Endodermal cell (in vitro differentiated cells): ENCODE measurements around the gene TMEM121. TPM values are rescaled to one million over a fixed set of nuclear protein-coding genes. Genes with fewer than 3 reads are reported as not detected.

Source experiments
- DNase-seq: peaks from one replicate; pipeline ENCODE4 v3.0.0-alpha.2; 2017
- H3K27ac ChIP-seq: 2 replicates; pipeline ENCODE4 v1.5.1; 2013; ENCODE audit warnings: mild to moderate bottlenecking, low read depth, low read length, moderate library complexity
- H3K27me3 ChIP-seq: 2 replicates; pipeline ENCODE4 v1.6.1; 2013; ENCODE audit warnings: mild to moderate bottlenecking, low read length, moderate library complexity; ENCODE audit not compliant: insufficient read depth, control insufficient read depth, poor library complexity, severe bottlenecking
- H3K36me3 ChIP-seq: 2 replicates; pipeline ENCODE4 v1.7.0; 2013; ENCODE audit warnings: mild to moderate bottlenecking, low read length, moderate library complexity; ENCODE audit not compliant: control insufficient read depth, insufficient read depth
- H3K4me1 ChIP-seq: one replicate; pipeline ENCODE4 v1.7.0; 2013; ENCODE audit warnings: low read length; ENCODE audit not compliant: control insufficient read depth, insufficient read depth
- H3K4me3 ChIP-seq: 2 replicates; pipeline ENCODE4 v1.5.1; 2013; ENCODE audit warnings: mild to moderate bottlenecking, low read length, moderate library complexity
- H3K9ac ChIP-seq: 2 replicates; pipeline ENCODE4 v1.6.1; 2013; ENCODE audit warnings: mild to moderate bottlenecking, low read length, moderate library complexity; ENCODE audit not compliant: poor library complexity, severe bottlenecking; ENCODE audit errors: extremely low read depth
- H3K9me3 ChIP-seq: 2 replicates; pipeline ENCODE4 v1.6.1; 2013; ENCODE audit warnings: mild to moderate bottlenecking, low read length, moderate library complexity; ENCODE audit not compliant: control insufficient read depth
- H3K27ac Mint-ChIP-seq: 2 replicates; pipeline ENCODE4 v1.8.0; 2020; ENCODE audit warnings: mixed read lengths
- H3K27me3 Mint-ChIP-seq: 2 replicates; pipeline ENCODE4 v1.8.0; 2021; ENCODE audit warnings: mild to moderate bottlenecking, mixed read lengths; ENCODE audit not compliant: insufficient read depth
- H3K36me3 Mint-ChIP-seq: 2 replicates; pipeline ENCODE4 v1.8.0; 2020; ENCODE audit warnings: low read depth, mixed read lengths
- H3K4me1 Mint-ChIP-seq: 2 replicates; pipeline ENCODE4 v1.8.0; 2020; ENCODE audit warnings: mixed read lengths
- H3K4me3 Mint-ChIP-seq: 2 replicates; pipeline ENCODE4 v1.8.0; 2020; ENCODE audit warnings: mild to moderate bottlenecking, moderate library complexity, mixed read lengths
- H3K9me3 Mint-ChIP-seq: 2 replicates; pipeline ENCODE4 v1.8.0; 2020; ENCODE audit warnings: mild to moderate bottlenecking, mixed read lengths
- WGBS, 2 experiments: methylation state at CpG; one replicate each; pipeline versions ENCODE4 v1.1.5 to v1.1.7; 2013; ENCODE audit warnings: missing lambda C conversion rate in 2 of 2, mixed read lengths in 1 of 2; ENCODE audit not compliant: insufficient coverage in 1 of 2, insufficient read length in 1 of 2; 5-methylcytosine and 5-hydroxymethylcytosine counted together
- total RNA-seq, 2 donors: library from RNA; stranded (reverse); fragmentation: NEBNext Ultra II Directional in 1 of 2; extraction: Animal tissue kit (Norgen Biotek cat#: 25700) in 1 of 2; gene quantifications; 2 replicates in 1 of 2; 3 replicates in 1 of 2; pipeline ENCODE4 v1.2.1, GENCODE V29; 2021
- TF ChIP-seq, protein P1 (sequence below): fragments of 200-600 bp; sonication (generic); conservative IDR thresholded peaks from 2 replicates; pipeline ENCODE4 v1.5.0; 2021; ENCODE audit warnings: antibody characterized with exemption, mild to moderate bottlenecking

The TMEM121 gene
- total RNA-seq, 2 donors from 2014 or later: 0.29 to 1.5 TPM

DNA sequence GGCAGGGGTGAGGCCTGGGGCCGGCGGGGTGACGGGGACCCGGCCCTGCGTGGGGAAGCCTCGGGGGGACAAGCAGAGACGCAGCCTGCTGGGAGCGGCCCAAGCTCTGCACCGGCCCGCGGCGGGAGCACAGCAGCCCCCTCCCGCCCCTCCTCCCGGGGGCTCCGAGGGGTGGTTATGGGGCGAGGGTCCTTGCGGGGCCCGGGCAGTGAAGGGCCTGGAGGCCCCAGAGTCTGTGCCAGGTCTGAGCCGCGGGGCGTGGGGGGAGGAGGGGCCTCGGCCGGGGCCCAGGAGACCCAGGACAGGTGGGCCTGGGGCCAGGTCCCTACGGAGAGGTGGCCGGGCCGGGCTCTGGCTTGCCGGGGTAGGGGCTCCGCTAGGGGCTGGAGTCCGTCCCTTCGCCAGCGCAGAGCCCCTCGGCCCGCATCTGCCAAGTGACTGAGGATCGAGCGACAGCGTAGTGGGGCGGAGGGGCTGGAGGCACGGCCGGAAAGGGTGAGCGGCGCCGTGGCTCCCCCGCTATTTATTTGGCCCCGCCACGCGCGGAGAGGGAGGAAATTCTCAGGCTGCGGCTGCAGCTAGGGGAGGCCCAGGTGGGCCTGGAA, 495 bp downstream of the TMEM121 start:
- H3K27me3 ChIP-seq: peaks cover 50% of the 10 kb centered on the region

DNA sequence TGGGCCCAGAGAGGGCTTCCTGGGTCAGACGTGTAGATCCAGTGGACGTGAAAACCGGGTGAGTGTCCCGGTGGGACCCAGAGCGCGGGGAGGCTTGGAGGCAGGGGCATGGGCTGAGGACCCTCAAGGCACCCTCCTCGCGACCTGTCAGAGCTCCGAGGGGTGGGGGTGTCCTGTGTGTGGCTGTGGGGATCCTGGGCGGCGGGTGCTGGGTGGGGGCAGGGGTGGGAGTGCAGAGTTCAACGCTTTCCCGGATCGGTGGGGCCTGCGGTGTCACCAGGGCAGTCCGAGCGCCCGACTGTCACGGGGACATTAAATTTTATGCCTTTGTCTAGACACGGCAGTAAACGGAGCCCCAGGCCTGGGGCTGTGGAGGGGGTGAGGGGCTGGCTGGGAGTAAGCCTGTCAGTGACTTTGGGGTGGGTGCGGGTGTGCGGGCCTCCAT, 1.0 kb downstream of the TMEM121 start:
- H3K9me3 Mint-ChIP-seq: peaks cover 4% of the 10 kb centered on the region
- no peak for DNase-seq
- WGBS, 2 experiments: 79 to 94% methylated on average over 14 to 23 of the region's 23 CpGs
- TF ChIP-seq, protein P1, sequence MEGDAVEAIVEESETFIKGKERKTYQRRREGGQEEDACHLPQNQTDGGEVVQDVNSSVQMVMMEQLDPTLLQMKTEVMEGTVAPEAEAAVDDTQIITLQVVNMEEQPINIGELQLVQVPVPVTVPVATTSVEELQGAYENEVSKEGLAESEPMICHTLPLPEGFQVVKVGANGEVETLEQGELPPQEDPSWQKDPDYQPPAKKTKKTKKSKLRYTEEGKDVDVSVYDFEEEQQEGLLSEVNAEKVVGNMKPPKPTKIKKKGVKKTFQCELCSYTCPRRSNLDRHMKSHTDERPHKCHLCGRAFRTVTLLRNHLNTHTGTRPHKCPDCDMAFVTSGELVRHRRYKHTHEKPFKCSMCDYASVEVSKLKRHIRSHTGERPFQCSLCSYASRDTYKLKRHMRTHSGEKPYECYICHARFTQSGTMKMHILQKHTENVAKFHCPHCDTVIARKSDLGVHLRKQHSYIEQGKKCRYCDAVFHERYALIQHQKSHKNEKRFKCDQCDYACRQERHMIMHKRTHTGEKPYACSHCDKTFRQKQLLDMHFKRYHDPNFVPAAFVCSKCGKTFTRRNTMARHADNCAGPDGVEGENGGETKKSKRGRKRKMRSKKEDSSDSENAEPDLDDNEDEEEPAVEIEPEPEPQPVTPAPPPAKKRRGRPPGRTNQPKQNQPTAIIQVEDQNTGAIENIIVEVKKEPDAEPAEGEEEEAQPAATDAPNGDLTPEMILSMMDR: no peak
- peaks cover 52% of the 10 kb centered on the region for H3K27me3 Mint-ChIP-seq
- Histone ChIP-seq H3K9ac (no peak overlapping the region), H3K36me3 (no peaks in the 10 kb centered on the region), H3K9me3 (no peaks in the 10 kb centered on the region), H3K4me3 (no peak overlapping the region), H3K4me1 (no peaks in the 10 kb centered on the region), H3K27me3 (peaks cover 50% of the 10 kb centered on the region), H3K27ac (no peak overlapping the region)
- no peaks in the 10 kb centered on the region for H3K4me1 Mint-ChIP-seq
- no peaks in the 10 kb centered on the region for H3K36me3 Mint-ChIP-seq
- H3K27ac Mint-ChIP-seq: no peak overlapping the region
- peak overlapping the region; percentile 33 for H3K4me3 Mint-ChIP-seq

More for the DNA sequence above, 495 bp downstream of the TMEM121 start:
- Mint-ChIP-seq H3K9me3 (no peaks in the 10 kb centered on the region), H3K36me3 (no peaks in the 10 kb centered on the region), H3K27ac (no peak overlapping the region), H3K4me3 (peak overlapping the region; percentile 33), H3K27me3 (peaks cover 54% of the 10 kb centered on the region), H3K4me1 (no peaks in the 10 kb centered on the region)
- H3K9me3 ChIP-seq: no peaks in the 10 kb centered on the region
- 17 to 34% methylated on average over 7 to 48 of the region's 48 CpGs for WGBS, 2 experiments
- TF ChIP-seq, protein P1: no peak
- no peak for DNase-seq
- no peaks in the 10 kb centered on the region for H3K36me3 ChIP-seq
- no peak overlapping the region for H3K27ac ChIP-seq
- no peaks in the 10 kb centered on the region for H3K4me1 ChIP-seq
- no peak overlapping the region for H3K4me3 ChIP-seq
- no peak overlapping the region for H3K9ac ChIP-seq

DNA sequence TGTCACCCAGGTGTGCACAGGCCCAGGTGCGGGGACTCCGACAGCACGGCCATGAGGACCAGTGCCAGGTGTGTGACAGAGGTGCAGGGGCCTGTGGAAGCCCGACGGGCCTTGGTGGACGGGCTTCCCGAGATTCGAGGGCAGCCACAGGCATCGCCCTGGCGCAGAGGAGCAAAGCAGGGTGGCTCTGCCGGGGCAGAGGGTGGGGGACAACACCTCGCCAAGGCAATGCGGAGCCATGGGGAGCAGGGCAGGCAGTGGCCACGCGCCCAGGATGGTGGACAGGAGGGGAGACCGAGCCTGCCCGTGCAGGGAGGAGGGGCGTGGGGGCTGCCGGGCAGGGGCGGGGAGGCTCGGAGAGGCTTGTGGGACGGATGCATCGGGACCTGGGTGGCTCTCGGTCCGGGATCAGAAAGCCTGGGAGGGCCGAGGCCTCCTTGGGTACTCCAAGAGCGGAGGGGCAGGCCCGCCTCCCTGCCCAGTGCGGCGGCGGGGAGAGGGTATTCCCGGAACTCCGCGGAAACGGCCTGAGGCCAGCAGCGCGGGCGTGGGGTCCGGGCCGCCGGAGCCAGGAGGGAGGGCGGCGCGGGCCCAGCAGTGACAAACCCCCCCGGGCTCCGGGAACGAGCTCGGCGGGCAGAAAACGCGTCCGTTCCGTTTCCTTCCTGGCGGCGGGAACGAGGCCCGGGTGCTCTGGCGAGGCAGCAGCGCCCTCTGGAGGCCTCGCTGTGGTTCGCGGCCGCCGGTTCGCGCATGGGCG, 1.6 kb downstream of the TMEM121 start:
- Histone ChIP-seq H3K4me1 (no peaks in the 10 kb centered on the region), H3K36me3 (no peaks in the 10 kb centered on the region), H3K9ac (no peak overlapping the region), H3K4me3 (no peak overlapping the region), H3K27ac (no peak overlapping the region), H3K27me3 (peaks cover 48% of the 10 kb centered on the region), H3K9me3 (no peaks in the 10 kb centered on the region)
- no peaks in the 10 kb centered on the region for H3K4me1 Mint-ChIP-seq
- H3K36me3 Mint-ChIP-seq: no peaks in the 10 kb centered on the region
- H3K4me3 Mint-ChIP-seq: peak overlapping the region; percentile 33
- WGBS, 2 experiments: 33 to 37% methylated on average over 19 to 67 of the region's 67 CpGs
- H3K27me3 Mint-ChIP-seq: peaks cover 51% of the 10 kb centered on the region
- TF ChIP-seq, protein P1: peak; percentile 86
- H3K27ac Mint-ChIP-seq: no peak overlapping the region
- DNase-seq: peak; percentile 88
- peaks cover 10% of the 10 kb centered on the region for H3K9me3 Mint-ChIP-seq
